Measurements from ENCODE around the gene NRP2. TPM values are rescaled to one million over a fixed set of nuclear protein-coding genes. Genes with fewer than 3 reads are reported as not detected.

NRP2 gene
- total RNA-seq, 1 donor from 2014 or later: 55.8 TPM

DNA sequence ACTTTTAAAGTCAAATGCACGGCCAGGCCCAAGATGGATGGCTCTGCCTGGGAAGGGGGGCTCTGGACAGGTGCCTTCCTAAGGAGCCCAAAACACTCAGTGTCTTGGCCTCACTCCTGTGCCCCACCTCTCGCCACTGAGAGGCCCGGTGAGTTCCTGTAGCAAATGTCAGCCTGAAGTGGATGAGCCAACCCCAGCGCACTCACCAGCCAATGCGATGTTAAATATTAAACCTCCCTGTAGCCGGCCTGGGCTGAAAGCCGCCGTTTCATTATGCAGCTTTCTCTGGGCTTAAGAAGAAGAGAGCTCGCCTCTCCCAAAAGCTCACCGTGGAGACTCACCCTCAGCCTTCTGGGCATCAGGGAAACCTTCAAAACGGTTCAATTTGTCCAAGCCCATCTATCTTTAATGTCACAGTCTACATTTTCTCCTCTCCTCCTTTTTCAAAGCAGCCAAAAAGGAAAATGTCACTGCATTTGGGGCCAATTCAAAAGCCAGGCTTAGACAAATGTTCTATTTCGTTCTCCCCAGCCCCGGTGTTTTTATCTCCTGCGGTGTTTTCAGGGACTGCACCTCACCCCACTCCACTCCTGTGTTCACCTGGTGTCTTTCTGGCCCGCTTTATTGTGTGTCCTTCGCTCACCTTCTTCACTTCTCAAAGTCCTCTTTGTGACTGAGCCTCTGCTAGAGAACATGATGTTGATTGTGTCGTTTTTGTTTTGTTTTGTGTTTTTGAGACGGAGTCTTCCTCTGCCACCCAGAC lies 124.0 kb downstream of the NRP2 start:
- DNase-seq (ENCODE audit: low spot score): no peak

DNA sequence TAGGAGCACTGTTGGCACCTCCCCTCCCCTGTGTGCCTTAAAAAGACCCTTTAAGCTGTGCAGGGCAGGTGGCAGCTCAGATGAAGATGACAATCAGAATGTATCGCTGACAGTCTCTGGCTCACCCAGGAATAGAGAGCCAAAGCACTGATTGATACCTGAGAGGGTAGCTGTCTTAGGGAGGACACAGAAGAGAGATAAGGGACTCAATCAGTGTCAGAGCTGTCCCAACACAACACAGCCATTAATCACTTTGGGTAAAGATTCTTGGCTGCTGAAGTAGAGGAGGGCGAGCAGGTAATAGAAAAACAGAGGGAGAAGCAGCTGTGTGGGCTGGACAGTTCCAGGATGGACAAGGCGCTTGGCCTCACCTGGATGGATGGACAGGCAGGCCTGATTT lies 124.9 kb downstream of the NRP2 start:
- DNase-seq (ENCODE audit: low spot score): no peak

DNA sequence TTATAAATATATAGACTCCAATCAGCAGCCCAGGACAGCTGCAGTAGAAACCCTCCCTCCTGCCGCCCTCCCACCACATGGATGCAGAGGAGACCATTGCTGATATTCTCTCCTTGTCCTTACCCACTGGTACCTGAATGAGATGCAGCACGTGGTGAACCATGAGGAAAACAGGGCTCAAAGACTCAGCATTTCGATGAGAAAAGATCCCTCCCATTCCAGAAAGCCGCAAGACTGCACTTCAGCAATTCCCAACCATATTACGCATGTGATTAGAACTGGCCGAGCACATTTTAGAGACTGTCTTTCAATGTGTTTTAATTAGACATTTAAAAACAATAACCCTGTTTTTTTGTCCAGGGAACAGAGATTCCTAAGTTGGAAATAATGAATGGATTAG lies 125.5 kb downstream of the NRP2 start:
- DNase-seq (ENCODE audit: low spot score): no peak

- DNase-seq (ENCODE audit: low spot score): no peak
These were observed 126.3 kb downstream of the NRP2 start for GRCh38 chr2:205808486-205809121.

DNA sequence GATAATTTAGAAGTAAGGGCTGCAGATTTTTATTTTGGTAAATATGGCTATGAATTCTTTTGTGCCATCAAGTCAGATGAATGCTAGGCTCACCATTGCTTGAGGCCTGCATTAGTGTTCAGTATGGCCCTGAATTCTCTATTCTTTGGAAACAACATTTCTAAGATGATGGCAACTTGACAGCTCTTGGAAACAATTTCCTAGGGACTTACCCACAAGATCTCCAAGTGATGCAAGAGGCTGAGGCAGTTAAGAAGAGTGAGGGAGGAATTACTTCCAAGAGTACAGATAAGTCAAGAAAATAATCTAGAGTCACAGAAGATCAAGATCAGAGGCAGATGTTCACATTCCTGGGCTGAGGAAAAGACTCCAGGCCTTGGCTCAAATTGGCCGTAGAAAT lies 129.1 kb downstream of the NRP2 start:
- no peak for DNase-seq (ENCODE audit: low spot score)

DNA sequence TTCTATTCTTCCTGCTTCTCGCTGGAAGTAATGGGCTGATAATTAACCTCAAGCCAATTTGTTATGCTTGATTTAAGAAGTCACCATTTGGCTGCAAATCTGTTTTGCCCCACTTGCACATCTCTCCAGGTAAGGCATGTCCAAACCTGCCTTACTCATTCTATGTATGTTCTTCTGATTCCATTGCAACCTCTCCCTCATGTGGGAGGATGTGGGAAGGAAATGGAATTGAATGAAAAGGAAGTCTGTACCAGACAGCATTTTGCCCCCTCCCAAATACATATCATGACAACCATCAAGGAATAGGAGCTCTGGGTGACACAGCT lies 131.7 kb downstream of the NRP2 start:
- no peak for DNase-seq (ENCODE audit: low spot score)

GRCh38 chr2:205815673-205816072 lies 133.4 kb downstream of the NRP2 start:
- no peak for DNase-seq (ENCODE audit: low spot score)

DNA sequence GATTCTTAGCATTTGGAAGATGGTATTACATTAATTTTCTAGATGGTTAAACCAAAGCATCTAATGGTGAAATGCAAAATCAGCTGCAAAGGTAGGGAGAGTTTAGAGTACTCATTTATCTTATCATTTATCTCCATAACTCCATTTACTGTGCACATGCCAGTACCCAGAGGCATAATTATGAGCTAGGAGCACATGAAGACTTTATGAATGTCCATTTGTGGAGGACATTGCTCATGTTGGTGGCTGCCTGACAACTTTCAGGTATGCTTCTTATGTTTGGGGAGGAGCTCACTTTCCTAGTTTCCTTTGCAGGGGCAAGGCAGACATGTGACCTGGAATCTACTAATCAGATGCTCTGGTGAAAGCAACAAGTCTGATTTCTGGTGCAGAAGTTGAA lies 134.0 kb downstream of the NRP2 start:
- no peak for DNase-seq (ENCODE audit: low spot score)

- DNase-seq (ENCODE audit: low spot score): no peak
These were observed 140.3 kb downstream of the NRP2 start for GRCh38 chr2:205822579-205822978.

DNA sequence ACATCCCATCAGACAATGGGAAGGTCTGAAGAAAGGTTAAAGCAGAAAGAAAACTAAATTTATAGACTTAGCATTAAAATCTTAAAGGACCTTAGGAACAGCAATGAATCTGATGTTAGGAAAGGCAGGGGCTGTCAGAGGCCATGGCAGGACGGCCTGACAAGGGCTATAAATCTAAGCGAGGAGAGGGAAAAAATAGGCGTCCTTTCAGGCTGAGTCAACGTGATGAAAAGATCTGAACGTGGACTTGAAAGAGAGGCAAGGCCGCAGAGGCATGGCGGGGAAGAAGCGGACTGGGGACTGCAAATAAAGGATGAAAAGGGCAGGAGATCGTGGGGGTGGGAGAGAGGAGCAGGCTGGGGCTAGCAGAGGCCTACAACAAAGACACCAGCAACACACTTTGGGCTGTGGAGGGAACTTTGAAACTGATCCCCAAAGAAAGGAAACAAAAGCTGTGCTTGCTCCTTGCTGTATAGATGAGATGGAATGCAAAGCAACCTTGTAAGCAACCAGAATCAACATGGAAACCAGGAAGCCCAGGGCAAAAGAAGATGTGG lies 145.6 kb downstream of the NRP2 start:
- DNase-seq (ENCODE audit: low spot score): no peak

- no peak for DNase-seq (ENCODE audit: low spot score)
These were observed 151.6 kb downstream of the NRP2 start for GRCh38 chr2:205833864-205834263.

GRCh38 chr2:205834796-205835195 lies 152.5 kb downstream of the NRP2 start:
- DNase-seq (ENCODE audit: low spot score): no peak

GRCh38 chr2:205835251-205835791 lies 153.0 kb downstream of the NRP2 start:
- DNase-seq (ENCODE audit: low spot score): no peak

DNA sequence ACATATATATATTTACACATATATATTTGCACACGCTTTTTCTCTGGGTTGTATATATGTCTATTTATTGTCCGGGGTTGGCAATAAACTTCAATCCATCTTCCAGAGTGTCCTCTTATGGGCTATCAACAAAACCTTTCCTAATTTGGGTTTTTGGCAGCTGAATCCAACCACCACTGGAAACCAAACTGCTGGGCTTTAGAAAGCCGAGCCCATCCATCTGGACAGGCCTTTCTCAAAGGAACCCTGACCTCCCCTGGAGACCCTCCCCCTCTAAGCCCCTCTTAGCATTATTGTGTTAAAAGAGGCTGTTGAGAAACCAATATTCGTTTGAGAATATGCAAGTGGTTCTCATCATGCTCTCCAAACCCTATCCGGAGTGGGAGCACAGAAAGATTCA lies 153.6 kb downstream of the NRP2 start:
- DNase-seq (ENCODE audit: low spot score): no peak

DNA sequence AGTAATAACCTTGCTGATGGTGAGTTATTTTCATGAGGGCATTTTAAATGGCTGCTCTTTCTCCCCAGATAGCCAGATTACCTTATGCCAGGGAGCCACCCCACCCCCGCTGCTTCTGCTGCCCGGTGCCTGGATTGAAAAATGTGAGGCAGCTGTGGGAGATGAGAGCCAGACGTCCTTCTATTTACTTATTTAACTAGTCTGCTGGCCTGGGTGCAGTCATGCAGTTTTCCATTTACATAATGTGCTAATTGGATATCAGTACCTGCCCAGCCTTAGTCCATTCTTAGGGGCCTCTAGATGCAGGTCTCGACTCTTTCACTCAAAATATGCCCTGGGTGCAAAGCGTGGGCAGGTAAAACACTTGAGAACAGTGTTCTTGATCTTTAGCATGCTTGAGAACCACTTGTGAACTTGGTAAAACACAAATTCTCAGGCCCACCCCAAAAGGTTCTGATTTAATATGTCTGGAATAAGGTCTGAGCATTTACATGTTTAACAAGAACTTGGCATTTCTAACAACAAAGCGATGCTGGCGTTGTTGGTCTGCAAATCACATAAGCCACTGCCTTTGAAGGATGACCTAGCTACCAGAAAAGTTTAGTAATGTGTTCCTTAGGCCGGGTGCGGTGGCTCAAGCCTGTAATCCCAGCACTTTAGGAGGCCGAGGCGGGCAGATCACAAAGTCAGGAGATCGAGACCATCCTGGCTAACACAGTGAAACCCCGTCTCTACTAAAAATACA lies 154.3 kb downstream of the NRP2 start:
- DNase-seq (ENCODE audit: low spot score): no peak

- DNase-seq (ENCODE audit: low spot score): no peak
These were observed 155.4 kb downstream of the NRP2 start for GRCh38 chr2:205837663-205838062.

DNA sequence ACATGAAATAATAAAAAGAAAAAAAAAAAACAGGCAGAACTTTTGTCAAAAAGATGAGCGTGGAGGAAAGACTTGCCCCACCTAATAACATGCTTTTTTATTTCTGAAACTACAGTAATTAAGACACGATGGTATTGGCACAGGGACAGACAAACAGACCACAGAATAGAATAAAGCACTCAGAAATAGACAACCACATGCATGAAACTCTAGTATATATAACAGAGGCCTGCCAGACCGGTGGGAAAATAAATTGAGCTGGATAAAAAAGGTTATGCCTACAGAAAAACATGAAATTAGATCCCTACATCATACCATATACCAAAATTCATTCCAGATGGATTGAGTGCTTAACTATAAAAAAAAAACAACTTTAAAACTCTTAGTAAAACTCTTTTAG lies 163.1 kb downstream of the NRP2 start:
- no peak for DNase-seq (ENCODE audit: low spot score)
